GM12878 (cell line): ENCODE data around the gene PIWIL4. TPM values are rescaled to one million over a fixed set of nuclear protein-coding genes. Genes with fewer than 3 reads are reported as not detected.

ENCODE experiments used
- ATAC-seq: fragments of 200-7000 bp; cut with Tn5 transposase; 3 replicates; pipeline ENCODE4 v1.9.1; 2020; ENCODE audit warnings: mild to moderate bottlenecking, moderate library complexity
- BruUV-seq: library from RNA; stranded (reverse); fragments of 400-500 nt; replicated peaks from 2 replicates; lab custom pipeline; 2021; lab: Mats Ljungman, UMichigan
- CTCF ChIA-PET: fragments of 300-600 bp; sonication (Branson Sonifier 250); formaldehyde crosslinking; extraction: SDS; loops from one replicate; lab custom pipeline; 2021; ENCODE audit warnings: inconsistent platforms; lab: Yijun Ruan, JAX
- POLR2A ChIA-PET: fragments of 350-600 bp; formaldehyde crosslinking; extraction: SDS; loops from one replicate; lab custom pipeline; 2021; ENCODE audit warnings: inconsistent platforms; lab: Charles Lee
- RAD21 ChIA-PET: fragments of 300-600 bp; sonication (Branson Sonifier 250); formaldehyde crosslinking; loops from one replicate; lab custom pipeline; 2023; ENCODE audit warnings: antibody characterized with exemption; ENCODE audit not compliant: unreplicated experiment; lab: Charles Lee
- SMC1A ChIA-PET: fragments of 300-600 bp; sonication (Branson Sonifier 250); formaldehyde crosslinking; loops from one replicate; lab custom pipeline; 2023; ENCODE audit not compliant: unreplicated experiment, uncharacterized antibody; lab: Charles Lee
- DNase-seq: peaks from one replicate; pipeline ENCODE4 v3.0.0-alpha.2; 2011; ENCODE audit warnings: low read depth, low spot score
- FAIRE-seq: peaks from 3 replicates; lab custom pipeline; 2011; peaks lifted over from hg19 to GRCh38; lab: Jason Lieb, UNC
- H2AFZ ChIP-seq: 2 replicates; pipeline ENCODE4 v1.6.0; 2011; ENCODE audit warnings: low read depth, low read length, control low read depth; ENCODE audit not compliant: control insufficient read depth
- H3K27ac ChIP-seq: 2 replicates; pipeline ENCODE4 v1.5.1; 2011; ENCODE audit warnings: control low read depth; ENCODE audit not compliant: control insufficient read depth, insufficient read depth
- H3K27me3 ChIP-seq, 2 experiments: replicated peaks in 1 of 2; 2 replicates each; pipeline versions ENCODE4 v1.6.0 to v1.6.1; 2011; ENCODE audit warnings: low read length in 1 of 2; ENCODE audit not compliant: control insufficient read depth in 2 of 2, insufficient read depth in 2 of 2
- H3K36me3 ChIP-seq, 2 experiments: 2 replicates each; pipeline ENCODE4 v1.5.1; 2011; ENCODE audit warnings: low read length in 1 of 2; ENCODE audit not compliant: control insufficient read depth in 2 of 2, insufficient read depth in 2 of 2
- H3K4me1 ChIP-seq: 2 replicates; pipeline ENCODE4 v1.6.1; 2011; ENCODE audit warnings: mild to moderate bottlenecking, low read length, moderate library complexity, mixed read lengths; ENCODE audit not compliant: control insufficient read depth, insufficient read depth
- H3K4me2 ChIP-seq: 2 replicates; pipeline ENCODE4 v1.6.0; 2011; ENCODE audit warnings: control low read depth; ENCODE audit not compliant: control insufficient read depth, insufficient read depth
- H3K4me3 ChIP-seq: fragments of 200-600 bp; sonication (generic); 2 replicates; pipeline ENCODE4 v1.5.1; 2016
- H3K79me2 ChIP-seq: 2 replicates; pipeline ENCODE4 v1.6.0; 2011; ENCODE audit warnings: low read length; ENCODE audit not compliant: control insufficient read depth, insufficient read depth
- H3K9ac ChIP-seq: 2 replicates; pipeline ENCODE4 v1.8.0; 2011; ENCODE audit warnings: low read length, control low read depth, mixed read lengths; ENCODE audit not compliant: control insufficient read depth, insufficient read depth
- H3K9me3 ChIP-seq: replicated peaks from 3 replicates; pipeline ENCODE4 v1.5.1; 2011; ENCODE audit warnings: mild to moderate bottlenecking, low read length; ENCODE audit not compliant: control insufficient read depth, insufficient read depth
- H4K20me1 ChIP-seq: 2 replicates; pipeline ENCODE4 v1.6.0; 2011; ENCODE audit not compliant: control insufficient read depth, insufficient read depth
- CBX5 ChIP-seq: sonication (generic); IDR thresholded peaks from 2 replicates; pipeline ENCODE4 v1.6.1; 2016; ENCODE audit warnings: low read depth, moderate library complexity, mild to moderate bottlenecking, inconsistent platforms
- CREM ChIP-seq: IDR thresholded peaks from 2 replicates; pipeline ENCODE4 v1.6.1; 2014; ENCODE audit warnings: antibody characterized with exemption, low read depth
- EP300 ChIP-seq, 2 experiments: fragments of 150-350 bp in 1 of 2; IDR thresholded peaks; 2 replicates each; pipeline ENCODE4 v1.6.1; 2011 to 2012; ENCODE audit warnings: low read depth in 2 of 2, low read length in 2 of 2, borderline replicate concordance in 1 of 2, improper control_type of control experiment in 1 of 2, inconsistent platforms in 1 of 2; ENCODE audit not compliant: control insufficient read depth in 1 of 2
- IKZF2 ChIP-seq, 2 experiments: fragments of 450-650 bp; IDR thresholded peaks; 2 replicates each; pipeline ENCODE4 v1.6.1; 2017; ENCODE audit warnings: mild to moderate bottlenecking in 2 of 2, moderate library complexity in 2 of 2
- NR2C1 ChIP-seq: fragments of 450-650 bp; IDR thresholded peaks from 2 replicates; pipeline ENCODE4 v1.6.1; 2017; ENCODE audit warnings: antibody characterized with exemption, mild to moderate bottlenecking, moderate library complexity
- ZNF687 ChIP-seq: fragments of 450-650 bp; IDR thresholded peaks from 2 replicates; pipeline ENCODE4 v1.6.1; 2017; ENCODE audit warnings: mild to moderate bottlenecking, moderate library complexity
- WGBS: methylation state at CpG from one replicate; pipeline ENCODE4 v1.1.6; 2016; ENCODE audit warnings: low lambda C conversion rate; ENCODE audit not compliant: insufficient replicate concordance, insufficient coverage; ENCODE audit errors: missing lambda C conversion rate; 5-methylcytosine and 5-hydroxymethylcytosine counted together
- in situ Hi-C: fragments of 300-500 bp; cut with MboI; formaldehyde crosslinking; loops from 9 replicates; pipeline ENCODE4 v1.14.3; 2018; ENCODE audit warnings: mixed read lengths
- intact Hi-C: fragments of 100-400 bp; cut with micrococcal nuclease; formaldehyde crosslinking; loops from one replicate; pipeline ENCODE4 v1.14.2; 2022; ENCODE audit not compliant: unreplicated experiment
- polyA plus RNA-seq, 11 experiments: library from polyadenylated mRNA; depleted of rRNA in 4 of 11; unstranded in 6 of 11; stranded (reverse) in 5 of 11; fragments of >200 nt; fragmentation: Nextera tagmentation in 4 of 11; fragmentation: Illumina TruSeq in 1 of 11; extraction: Ambion mirVana in 4 of 11; extraction: Trizol in 1 of 11; gene quantifications; 1 replicate in 1 of 11; 2 replicates in 10 of 11; pipeline versions ENCODE4 v1.2.1 to v1.2.3, GENCODE V29; 2011 to 2016; ENCODE audit warnings: inconsistent platforms in 2 of 11, missing spikeins in 2 of 11, low read depth in 1 of 11
- total RNA-seq, 4 experiments: library from RNA; depleted of rRNA in 3 of 4; stranded (reverse); fragments of >200 nt in 3 of 4; fragmentation: Illumina TruSeq in 1 of 4; extraction: Trizol in 1 of 4; gene quantifications; 2 replicates each; pipeline versions ENCODE4 v1.2.1 to v1.2.3, GENCODE V29; 2013 to 2021

Gene PIWIL4
- total and polyA plus RNA-seq, 10 of the 15 experiments (the other 5 are each of a cell fraction or from before 2014, with no cell fraction given) = 0.23 to 13.3 (median 0.47) TPM

DNA sequence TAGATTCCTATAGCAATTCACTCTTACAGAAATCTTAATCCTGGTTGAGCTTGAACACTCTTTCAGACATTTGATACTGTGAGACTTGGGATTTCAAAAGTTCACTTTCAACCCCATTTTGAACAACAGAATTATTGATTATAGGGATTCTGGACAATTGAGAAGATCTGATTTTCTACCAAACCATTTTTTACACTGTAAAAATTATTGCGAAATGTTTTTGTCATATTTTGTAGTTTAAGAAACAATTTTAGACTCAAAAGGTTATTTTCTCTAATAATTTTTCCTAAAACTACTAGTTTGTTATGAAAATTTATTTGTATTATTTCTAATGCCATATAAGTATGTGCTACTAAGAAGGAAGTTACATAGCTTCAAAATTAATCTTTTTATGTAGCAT lies 36.4 kb downstream of the PIWIL4 start:
- no peak overlapping the region for H3K9ac ChIP-seq
- no peak overlapping the region for H3K27ac ChIP-seq
- no peaks in the 10 kb centered on the region for H3K27me3 ChIP-seq
- ATAC-seq (no peak), DNase-seq (no peak), FAIRE-seq (no peak)
- TF ChIP-seq EP300 (IDR thresholded peaks at IDR 0.05; ENCODE audit: borderline replicate concordance in 1 of 2, control insufficient read depth in 1 of 2, low read depth in 2 of 2, low read length in 2 of 2) (no peak), IKZF2 (IDR thresholded peaks at IDR 0.05) (no peak)
- H3K4me2 ChIP-seq = no peak overlapping the region
- RAD21 ChIA-PET = interaction anchor here (1.3 to 4.8 kb wide), 18 partner anchors 10 to 708 kb away, joined by 3 to 121 read pairs (median 9); partner anchors contain the start of genes C11orf97 and FUT4
- no peak overlapping the region for H2AFZ ChIP-seq
- SMC1A ChIA-PET = interaction anchor here (0.5 to 5.9 kb wide), 32 partner anchors 8 to 500 kb away, joined by 3 to 216 read pairs (median 7); partner anchors contain the start of genes ANKRD49, C11orf97, FUT4 and MRE11
- intact Hi-C loops = loop anchor here (1.0 to 10.0 kb wide), 6 partner anchors 20 to 1111 kb away; partner anchors contain the start of gene FUT4
- POLR2A ChIA-PET = interaction anchor here (0.5 to 3.2 kb wide), 8 partner anchors 16 to 1082 kb away, joined by 3 to 24 read pairs (median 4); no protein-coding TSS in a partner anchor
- no peaks in the 10 kb centered on the region for H4K20me1 ChIP-seq
- in situ Hi-C loops = loop anchor here (10.0 kb wide), 1 partner anchor 279 kb away; no protein-coding TSS in a partner anchor
- H3K9me3 ChIP-seq = no peaks in the 10 kb centered on the region; the same call in 2 of the 3 replicates
- WGBS = 89% methylated on average over 1 of the region's 1 CpG
- no peaks in the 10 kb centered on the region for H3K79me2 ChIP-seq
- no peak overlapping the region for H3K4me3 ChIP-seq
- peaks cover 7% of the 10 kb centered on the region; the same call in 1 of the 2 replicates for H3K4me1 ChIP-seq
- no peaks in the 10 kb centered on the region for H3K36me3 ChIP-seq
- BruUV-seq = no TSS peak
- CTCF ChIA-PET = interaction anchor here (0.7 to 8.7 kb wide), 39 partner anchors 9 to 708 kb away, joined by 3 to 337 read pairs (median 6); partner anchors contain the start of genes C11orf97 and FUT4

- in situ Hi-C loops (loop anchor here (10.0 kb wide), 1 partner anchor 280 kb away; no protein-coding TSS in a partner anchor), intact Hi-C loops (loop anchor here (5.0 to 10.0 kb wide), 3 partner anchors 332 to 1110 kb away; no protein-coding TSS in a partner anchor)
- Histone ChIP-seq H3K36me3 (no peaks in the 10 kb centered on the region), H3K4me3 (no peak overlapping the region), H3K79me2 (no peaks in the 10 kb centered on the region), H3K27me3 (no peaks in the 10 kb centered on the region), H2AFZ (no peak overlapping the region), H3K4me1 (peaks cover 7% of the 10 kb centered on the region; the same call in 1 of the 2 replicates), H3K27ac (no peak overlapping the region), H3K4me2 (no peak overlapping the region), H3K9ac (no peak overlapping the region), H3K9me3 (no peaks in the 10 kb centered on the region; the same call in 2 of the 3 replicates), H4K20me1 (no peaks in the 10 kb centered on the region)
- ATAC-seq = no peak
- ChIA-PET SMC1A (interaction anchor here (0.7 to 5.9 kb wide), 12 partner anchors 14 to 475 kb away, joined by 3 to 216 read pairs (median 14); partner anchors contain the start of genes ANKRD49 and MRE11), POLR2A (interaction anchor here (1.8 kb wide), 1 partner anchor 9 kb away, joined by 4 read pairs; no protein-coding TSS in a partner anchor), CTCF (interaction anchor here (0.9 to 8.7 kb wide), 16 partner anchors 8 to 420 kb away, joined by 3 to 337 read pairs (median 16); partner anchors contain the start of gene C11orf97), RAD21 (interaction anchor here (1.4 to 4.8 kb wide), 10 partner anchors 9 to 709 kb away, joined by 3 to 121 read pairs (median 10); partner anchors contain the start of gene FUT4)
- 56% methylated on average over 3 of the region's 3 CpGs for WGBS
- no peak for DNase-seq
- no TSS peak for BruUV-seq
- peak; percentile 47 for FAIRE-seq
- no peak for TF ChIP-seq CREM
- no peak for TF ChIP-seq ZNF687
- no peak for TF ChIP-seq NR2C1
- no peak for TF ChIP-seq CBX5
Observed at GRCh38 chr11:94604482-94604881, 37.3 kb downstream of the PIWIL4 start.
